CD14-positive monocyte (primary cell): ENCODE measurements around the gene DPP10. TPM values are rescaled to one million over a fixed set of nuclear protein-coding genes. Genes with fewer than 3 reads are reported as not detected.

Source experiments
- DNase-seq, 3 donors: peaks; one replicate each; pipeline ENCODE4 v3.0.0-alpha.2; 2011 to 2022
- H2AFZ ChIP-seq: 2 replicates; pipeline ENCODE4 v1.6.0; 2012; ENCODE audit warnings: mild to moderate bottlenecking, low read depth, low read length, inconsistent platforms; ENCODE audit not compliant: insufficient read depth, poor library complexity, severe bottlenecking
- H3K27ac ChIP-seq, 2 donors: 1 replicate in 1 of 2; 2 replicates in 1 of 2; pipeline ENCODE4 v1.5.1; 2012 to 2013; ENCODE audit warnings: low read length in 2 of 2, control low read depth in 1 of 2, inconsistent platforms in 1 of 2, low read depth in 1 of 2, mild to moderate bottlenecking in 1 of 2
- H3K27me3 ChIP-seq, 2 donors: one replicate each; pipeline versions ENCODE4 v1.6.0 to v1.6.1; 2011 to 2013; ENCODE audit warnings: low read length in 2 of 2; ENCODE audit not compliant: control insufficient read depth in 2 of 2, insufficient read depth in 2 of 2
- H3K36me3 ChIP-seq, 2 donors: replicated peaks in 1 of 2; 1 replicate in 1 of 2; 2 replicates in 1 of 2; pipeline versions ENCODE4 v1.5.1 to v1.6.1; 2012 to 2013; ENCODE audit warnings: low read length in 2 of 2, control low read depth in 1 of 2, inconsistent platforms in 1 of 2, mild to moderate bottlenecking in 1 of 2; ENCODE audit not compliant: insufficient read depth in 2 of 2, control insufficient read depth in 1 of 2
- H3K4me1 ChIP-seq, 2 donors: 1 replicate in 1 of 2; 2 replicates in 1 of 2; pipeline versions ENCODE4 v1.5.1 to v1.6.1; 2012 to 2013; ENCODE audit warnings: low read length in 2 of 2, control low read depth in 1 of 2, inconsistent platforms in 1 of 2, mild to moderate bottlenecking in 1 of 2, moderate library complexity in 1 of 2; ENCODE audit not compliant: insufficient read depth in 2 of 2, control insufficient read depth in 1 of 2
- H3K4me2 ChIP-seq: replicated peaks from 2 replicates; pipeline ENCODE3; 2012; ENCODE audit warnings: low read length, moderate library complexity, mild to moderate bottlenecking; ENCODE audit not compliant: poor library complexity, severe bottlenecking; ENCODE audit errors: extremely low read depth
- H3K4me3 ChIP-seq, 3 experiments: fragments of 200-600 bp in 1 of 3; sonication (generic) in 1 of 3; replicated peaks in 1 of 3; 1 replicate in 2 of 3; 2 replicates in 1 of 3; pipeline ENCODE4 v1.5.1; 2011 to 2013; ENCODE audit warnings: low read length in 3 of 3, mild to moderate bottlenecking in 3 of 3, control low read depth in 2 of 3, low read depth in 2 of 3, inconsistent platforms in 1 of 3, moderate library complexity in 1 of 3
- H3K79me2 ChIP-seq: 2 replicates; pipeline ENCODE4 v1.6.0; 2012; ENCODE audit warnings: mild to moderate bottlenecking, control low read depth, inconsistent platforms, low read length, moderate library complexity; ENCODE audit not compliant: insufficient read depth
- H3K9ac ChIP-seq: 2 replicates; pipeline ENCODE4 v1.6.0; 2017; ENCODE audit warnings: low read length, mild to moderate bottlenecking; ENCODE audit not compliant: insufficient read depth, poor library complexity, severe bottlenecking
- H3K9me3 ChIP-seq, 2 donors: replicated peaks in 1 of 2; 1 replicate in 1 of 2; 2 replicates in 1 of 2; pipeline versions ENCODE4 v1.5.1 to v1.6.1; 2012 to 2013; ENCODE audit warnings: low read length in 2 of 2, control low read depth in 1 of 2; ENCODE audit not compliant: control insufficient read depth in 1 of 2, insufficient read depth in 1 of 2
- H4K20me1 ChIP-seq: 2 replicates; pipeline ENCODE4 v1.6.0; 2012; ENCODE audit warnings: mild to moderate bottlenecking, low read length, control low read depth, moderate library complexity; ENCODE audit not compliant: insufficient read depth
- H3K27ac Mint-ChIP-seq, 7 donors: one replicate each; pipeline ENCODE4 v1.8.0; 2020; ENCODE audit warnings: mild to moderate bottlenecking in 7 of 7, mixed read lengths in 7 of 7, moderate library complexity in 6 of 7, inconsistent platforms in 2 of 7
- H3K27me3 Mint-ChIP-seq, 3 donors: one replicate each; pipeline ENCODE4 v1.8.0; 2021 to 2022; ENCODE audit warnings: low read depth in 3 of 3, mild to moderate bottlenecking in 3 of 3, mixed read lengths in 3 of 3, moderate library complexity in 3 of 3, inconsistent platforms in 1 of 3
- H3K36me3 Mint-ChIP-seq, 2 donors: one replicate each; pipeline ENCODE4 v1.8.0; 2020; ENCODE audit warnings: mixed read lengths in 2 of 2, inconsistent platforms in 1 of 2, mild to moderate bottlenecking in 1 of 2
- H3K4me1 Mint-ChIP-seq: one replicate; pipeline ENCODE4 v1.8.0; 2020; ENCODE audit warnings: mild to moderate bottlenecking, mixed read lengths
- H3K4me3 Mint-ChIP-seq, 2 donors: one replicate each; pipeline ENCODE4 v1.8.0; 2020; ENCODE audit warnings: mild to moderate bottlenecking in 2 of 2, mixed read lengths in 2 of 2, moderate library complexity in 1 of 2
- H3K9me3 Mint-ChIP-seq, 7 donors: one replicate each; pipeline ENCODE4 v1.8.0; 2020 to 2022; ENCODE audit warnings: mixed read lengths in 7 of 7, mild to moderate bottlenecking in 6 of 7, moderate library complexity in 6 of 7, inconsistent platforms in 2 of 7
- WGBS: methylation state at CpG from one replicate; pipeline ENCODE4 v1.1.5; 2013; ENCODE audit warnings: missing lambda C conversion rate; ENCODE audit not compliant: insufficient coverage; 5-methylcytosine and 5-hydroxymethylcytosine counted together
- intact Hi-C, 2 donors: fragments of 100-400 bp; cut with micrococcal nuclease; formaldehyde crosslinking; loops; one replicate each; pipeline versions ENCODE4 v1.15.0 to v1.15.1; 2023
- polyA plus RNA-seq, 3 donors: library from polyadenylated mRNA; depleted of rRNA in 1 of 3; unstranded in 2 of 3; stranded (reverse) in 1 of 3; fragments of 300-500 nt in 2 of 3; fragments of >200 nt in 1 of 3; fragmentation: Illumina TruSeq in 2 of 3; gene quantifications; 1 replicate in 2 of 3; 2 replicates in 1 of 3; pipeline ENCODE4 v1.2.3, GENCODE V29; 2012 to 2021
- TF ChIP-seq, protein P1 (sequence below): fragments of 200-600 bp; IDR thresholded peaks from one replicate; pipeline ENCODE4 v1.8.0; 2022; ENCODE audit warnings: antibody characterized with exemption, mild to moderate bottlenecking

The DPP10 gene
- polyA plus RNA-seq, 3 donors = not detected

DNA sequence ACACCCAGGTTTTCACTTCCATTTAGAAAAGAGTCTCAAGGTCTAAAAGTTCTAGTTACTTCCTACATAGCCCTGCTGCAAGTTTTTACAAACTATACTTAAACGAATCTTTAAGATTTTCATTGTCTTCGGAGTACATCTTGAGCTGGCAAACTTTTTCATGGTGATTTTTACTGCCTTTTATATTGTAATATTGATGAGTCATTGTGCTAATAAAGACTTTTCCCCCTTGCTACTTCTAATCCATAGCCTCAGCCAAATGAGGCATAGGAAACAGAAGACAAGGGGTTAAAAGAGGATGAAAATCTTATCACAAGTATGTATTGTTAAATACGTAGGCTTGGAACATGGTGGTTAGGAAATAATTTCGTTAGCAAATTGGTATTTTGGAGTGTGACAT, 4.1 kb downstream of the DPP10 start:
- Histone ChIP-seq H3K9me3 (no peaks in the 10 kb centered on the region), H3K27me3 (no peaks in the 10 kb centered on the region), H3K4me2 (no peak overlapping the region), H3K79me2 (no peaks in the 10 kb centered on the region), H2AFZ (no peak overlapping the region), H3K4me1 (no peaks in the 10 kb centered on the region), H3K27ac (no peak overlapping the region), H3K9ac (no peak overlapping the region), H4K20me1 (no peaks in the 10 kb centered on the region), H3K36me3 (no peaks in the 10 kb centered on the region), H3K4me3 (no peak overlapping the region)
- no peak for DNase-seq
- TF ChIP-seq, protein P1, sequence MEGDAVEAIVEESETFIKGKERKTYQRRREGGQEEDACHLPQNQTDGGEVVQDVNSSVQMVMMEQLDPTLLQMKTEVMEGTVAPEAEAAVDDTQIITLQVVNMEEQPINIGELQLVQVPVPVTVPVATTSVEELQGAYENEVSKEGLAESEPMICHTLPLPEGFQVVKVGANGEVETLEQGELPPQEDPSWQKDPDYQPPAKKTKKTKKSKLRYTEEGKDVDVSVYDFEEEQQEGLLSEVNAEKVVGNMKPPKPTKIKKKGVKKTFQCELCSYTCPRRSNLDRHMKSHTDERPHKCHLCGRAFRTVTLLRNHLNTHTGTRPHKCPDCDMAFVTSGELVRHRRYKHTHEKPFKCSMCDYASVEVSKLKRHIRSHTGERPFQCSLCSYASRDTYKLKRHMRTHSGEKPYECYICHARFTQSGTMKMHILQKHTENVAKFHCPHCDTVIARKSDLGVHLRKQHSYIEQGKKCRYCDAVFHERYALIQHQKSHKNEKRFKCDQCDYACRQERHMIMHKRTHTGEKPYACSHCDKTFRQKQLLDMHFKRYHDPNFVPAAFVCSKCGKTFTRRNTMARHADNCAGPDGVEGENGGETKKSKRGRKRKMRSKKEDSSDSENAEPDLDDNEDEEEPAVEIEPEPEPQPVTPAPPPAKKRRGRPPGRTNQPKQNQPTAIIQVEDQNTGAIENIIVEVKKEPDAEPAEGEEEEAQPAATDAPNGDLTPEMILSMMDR = no peak
- no peaks in the 10 kb centered on the region for H3K36me3 Mint-ChIP-seq
- no peak overlapping the region for H3K4me3 Mint-ChIP-seq
- intact Hi-C loops = no loop called here
- H3K27me3 Mint-ChIP-seq = peaks cover 0 to 1% (median 0%) of the 10 kb centered on the region in 3 donors
- H3K9me3 Mint-ChIP-seq = peaks cover 0 to 3% (median 0%) of the 10 kb centered on the region in 7 donors
- H3K4me1 Mint-ChIP-seq = no peaks in the 10 kb centered on the region
- H3K27ac Mint-ChIP-seq = no peak overlapping the region
- WGBS = 40% methylated on average over 1 of the region's 4 CpGs

DNA sequence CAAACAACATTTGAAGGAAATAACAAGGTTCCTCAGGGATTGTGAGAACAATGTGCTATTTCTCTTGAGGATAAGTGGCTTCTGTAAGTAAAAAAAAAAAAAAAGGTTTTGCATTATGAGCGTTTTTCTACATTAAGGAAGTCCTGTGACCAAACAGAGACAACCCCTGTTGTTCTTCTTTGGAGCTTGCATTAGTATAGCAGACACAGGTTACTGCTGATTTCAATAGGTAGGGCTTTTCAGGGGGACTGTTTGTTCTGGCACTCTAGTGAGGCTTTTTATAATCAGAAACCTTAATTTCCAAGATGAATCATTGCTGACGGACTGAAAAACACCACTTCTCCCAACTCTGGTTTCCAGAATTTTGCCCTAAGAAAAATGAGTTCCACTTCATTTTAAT, 8.2 kb downstream of the DPP10 start:
- TF ChIP-seq, protein P1 = no peak
- H3K9me3 ChIP-seq = peaks cover 0 to 3% of the 10 kb centered on the region in 2 donors
- no peaks in the 10 kb centered on the region for H3K27me3 ChIP-seq
- no peaks in the 10 kb centered on the region for H3K4me1 Mint-ChIP-seq
- H3K36me3 Mint-ChIP-seq = no peaks in the 10 kb centered on the region
- peaks cover 0 to 6% (median 3%) of the 10 kb centered on the region in 7 donors for H3K9me3 Mint-ChIP-seq
- H3K27ac Mint-ChIP-seq = no peak overlapping the region
- no peak overlapping the region for H3K9ac ChIP-seq
- intact Hi-C loops = no loop called here
- no peak for DNase-seq
- H3K4me3 Mint-ChIP-seq = no peak overlapping the region
- no peaks in the 10 kb centered on the region for H4K20me1 ChIP-seq
- WGBS = no CpG with 5 or more reads among the region's 2 CpGs
- H3K27me3 Mint-ChIP-seq = peaks cover 0 to 1% (median 0%) of the 10 kb centered on the region in 3 donors
- no peaks in the 10 kb centered on the region for H3K36me3 ChIP-seq
- no peak overlapping the region for H3K4me3 ChIP-seq
- H3K27ac ChIP-seq = no peak overlapping the region
- H3K4me1 ChIP-seq = no peaks in the 10 kb centered on the region
- no peak overlapping the region for H2AFZ ChIP-seq
- H3K79me2 ChIP-seq = no peaks in the 10 kb centered on the region
- no peak overlapping the region for H3K4me2 ChIP-seq
